Liver (tissue), 9 donors: Measurements from ENCODE around the gene CLDN6. TPM values are rescaled to one million over a fixed set of nuclear protein-coding genes. Genes with fewer than 3 reads are reported as not detected.

Source experiments
- DNase-seq: peaks from one replicate; pipeline ENCODE4 v3.0.0-alpha.2; 2017; ENCODE audit warnings: low spot score
- H3K27ac ChIP-seq, 2 donors: one replicate each; pipeline ENCODE4 v1.7.0; 2013; ENCODE audit warnings: inconsistent platforms in 2 of 2, low read length in 2 of 2, control low read depth in 1 of 2, low read depth in 1 of 2, mild to moderate bottlenecking in 1 of 2
- H3K27me3 ChIP-seq, 4 donors: one replicate each; pipeline versions ENCODE4 v1.6.1 to v1.7.0; 2013; ENCODE audit warnings: low read length in 3 of 4, inconsistent platforms in 1 of 4, mild to moderate bottlenecking in 1 of 4, moderate library complexity in 1 of 4; ENCODE audit not compliant: control insufficient read depth in 4 of 4, insufficient read depth in 4 of 4
- H3K36me3 ChIP-seq, 4 donors: one replicate each; pipeline versions ENCODE4 v1.6.1 to v1.7.0; 2013; ENCODE audit warnings: low read length in 3 of 4, mild to moderate bottlenecking in 3 of 4, low read depth in 1 of 4, moderate library complexity in 1 of 4; ENCODE audit not compliant: control insufficient read depth in 4 of 4, insufficient read depth in 3 of 4
- H3K4me1 ChIP-seq, 4 donors: one replicate each; pipeline versions ENCODE4 v1.6.1 to v1.7.0; 2013; ENCODE audit warnings: low read length in 3 of 4, mild to moderate bottlenecking in 3 of 4, moderate library complexity in 1 of 4; ENCODE audit not compliant: control insufficient read depth in 4 of 4, insufficient read depth in 4 of 4
- H3K4me3 ChIP-seq, 3 donors: one replicate each; pipeline versions ENCODE4 v1.6.1 to v1.7.0; 2013; ENCODE audit warnings: low read length in 3 of 3, control low read depth in 1 of 3, low read depth in 1 of 3, mild to moderate bottlenecking in 1 of 3
- H3K9ac ChIP-seq, 2 donors: one replicate each; pipeline ENCODE4 v1.7.0; 2013; ENCODE audit warnings: low read length in 2 of 2, mild to moderate bottlenecking in 2 of 2, moderate library complexity in 2 of 2, control low read depth in 1 of 2, low read depth in 1 of 2
- H3K9me3 ChIP-seq, 4 donors: one replicate each; pipeline versions ENCODE4 v1.6.1 to v1.7.0; 2013; ENCODE audit warnings: low read length in 3 of 4; ENCODE audit not compliant: control insufficient read depth in 4 of 4
- ATF3 ChIP-seq: IDR thresholded peaks from 2 replicates; pipeline ENCODE4 v1.6.1; 2016; ENCODE audit warnings: antibody characterized with exemption
- CTCF ChIP-seq: fragments of 150-350 bp; IDR thresholded peaks from 2 replicates; pipeline ENCODE4 v1.5.1; 2017; ENCODE audit warnings: improper control_type of control experiment, low read depth, low read length; ENCODE audit not compliant: missing input control
- EGR1 ChIP-seq, 2 donors: IDR thresholded peaks; 2 replicates each; pipeline ENCODE4 v1.6.1; 2016 to 2018; ENCODE audit warnings: antibody characterized with exemption in 2 of 2, low read depth in 2 of 2
- FOXA1 ChIP-seq: IDR thresholded peaks from 2 replicates; pipeline ENCODE4 v1.6.1; 2016; ENCODE audit warnings: antibody characterized with exemption
- HNF4A ChIP-seq, 2 donors: conservative IDR thresholded peaks; 2 replicates each; pipeline ENCODE4 v1.6.1; 2016; ENCODE audit warnings: antibody characterized with exemption in 2 of 2, mild to moderate bottlenecking in 2 of 2
- HNF4G ChIP-seq: IDR thresholded peaks from 2 replicates; pipeline ENCODE4 v1.6.1; 2016; ENCODE audit warnings: antibody characterized with exemption
- JUND ChIP-seq, 2 donors: IDR thresholded peaks; 2 replicates each; pipeline ENCODE4 v1.6.1; 2016; ENCODE audit warnings: antibody characterized with exemption in 2 of 2
- NR2F2 ChIP-seq: IDR thresholded peaks from 2 replicates; pipeline ENCODE4 v1.6.1; 2016; ENCODE audit warnings: antibody characterized with exemption
- RAD21 ChIP-seq, 2 donors: IDR thresholded peaks; 2 replicates each; pipeline ENCODE4 v1.6.1; 2016; ENCODE audit warnings: antibody characterized with exemption in 2 of 2, mild to moderate bottlenecking in 2 of 2
- REST ChIP-seq: IDR thresholded peaks from 2 replicates; pipeline ENCODE4 v1.6.1; 2016; ENCODE audit warnings: antibody characterized with exemption, mild to moderate bottlenecking
- RXRA ChIP-seq, 2 donors: IDR thresholded peaks; 2 replicates each; pipeline ENCODE4 v1.6.1; 2017 to 2018; ENCODE audit warnings: antibody characterized with exemption in 2 of 2, mild to moderate bottlenecking in 1 of 2
- SP1 ChIP-seq: IDR thresholded peaks from 2 replicates; pipeline ENCODE4 v1.6.1; 2018; ENCODE audit warnings: antibody characterized with exemption, mild to moderate bottlenecking
- TAF1 ChIP-seq: conservative IDR thresholded peaks from 2 replicates; pipeline ENCODE4 v1.6.1; 2016; ENCODE audit warnings: antibody characterized with exemption, mild to moderate bottlenecking
- ZBTB33 ChIP-seq: IDR thresholded peaks from 2 replicates; pipeline ENCODE4 v1.6.1; 2016; ENCODE audit warnings: antibody characterized with exemption
- WGBS: extraction: QIAGEN DNeasy Blood & Tissue Kit; methylation state at CpG from one replicate; pipeline ENCODE4 v1.1.7; 2013; 5-methylcytosine and 5-hydroxymethylcytosine counted together
- polyA plus RNA-seq, 2 donors: library from polyadenylated mRNA; stranded (reverse) in 1 of 2; unstranded in 1 of 2; fragments of 200-250 nt in 1 of 2; fragments of >200 nt in 1 of 2; fragmentation: Nextera tagmentation in 1 of 2; extraction: Ambion mirVana in 1 of 2; gene quantifications; one replicate each; pipeline versions ENCODE4 v1.2.1 to v1.2.3, GENCODE V29; 2013 to 2015
- total RNA-seq, 2 donors: library from RNA; depleted of rRNA; stranded (reverse); fragments of >200 nt; gene quantifications; one replicate each; pipeline ENCODE4 v1.2.3, GENCODE V29; 2014
- donor health status: healthy.
- donor health status: healthy.
- donor health status: healthy.
- donor health status: healthy.
- donor health status: healthy.

Gene CLDN6
- total and polyA plus RNA-seq, 4 donors, result 0.75 TPM; not detected in 3

GRCh38 chr16:3059723-3060242 is 41.8 kb upstream of the CLDN6 start:
- peak overlapping the region; percentile 85 to 89 for H3K27ac ChIP-seq
- peak overlapping the region; percentile 2 to 89 (median 21) for H3K4me3 ChIP-seq
- TF ChIP-seq HNF4G (no peak), ATF3 (no peak), RAD21 (IDR thresholded peaks at IDR 0.05) (no peak), SP1 (no peak), FOXA1 (no peak), JUND (IDR thresholded peaks at IDR 0.05) (no peak), NR2F2 (peak; percentile 4), HNF4A (conservative IDR thresholded peaks at IDR 0.05) (no peak), EGR1 (IDR thresholded peaks at IDR 0.05; ENCODE audit: low read depth in 2 of 2) (no peak)
- 46% methylated on average over 9 of the region's 9 CpGs for WGBS
- H3K4me1 ChIP-seq, result peaks cover 6 to 22% (median 20%) of the 10 kb centered on the region in 4 donors
- peak overlapping the region in 1 of 2 donors; percentile 23 for H3K9ac ChIP-seq
- H3K9me3 ChIP-seq, result no peaks in the 10 kb centered on the region
- H3K27me3 ChIP-seq, result no peaks in the 10 kb centered on the region
- DNase-seq, result no peak
- H3K36me3 ChIP-seq, result no peaks in the 10 kb centered on the region

- peak; percentile 83 for DNase-seq
- H3K9ac ChIP-seq, result peak overlapping the region; percentile 2 to 69
These were observed 41.2 kb upstream of the CLDN6 start for GRCh38 chr16:3059041-3059722.

More at GRCh38 chr16:3059041-3059722, 41.2 kb upstream of the CLDN6 start:
- Histone ChIP-seq H3K4me1 (peaks cover 6 to 18% (median 18%) of the 10 kb centered on the region in 4 donors), H3K27me3 (no peaks in the 10 kb centered on the region), H3K4me3 (peak overlapping the region; percentile 21 to 89 (median 65)), H3K9me3 (no peaks in the 10 kb centered on the region), H3K27ac (peak overlapping the region; percentile 86 to 89), H3K36me3 (no peaks in the 10 kb centered on the region)
- whole genome bisulfite sequencing, result under 1% methylated on average over 67 of the region's 67 CpGs
- TF ChIP-seq ZBTB33 (no peak), HNF4A (conservative IDR thresholded peaks at IDR 0.05) (peak in 1 of 2 donors; percentile 46), NR2F2 (peak; percentile 48), TAF1 (no peak), REST (peak; percentile 48), RAD21 (IDR thresholded peaks at IDR 0.05) (peak; percentile 79 to 83), ATF3 (no peak), FOXA1 (no peak), RXRA (IDR thresholded peaks at IDR 0.05) (peak; percentile 77), SP1 (peak; percentile 79), CTCF (peak; percentile 94)
